ENCODE results near the gene NT5DC3.

GRCh38 chr12:103748875-103749274 is 92.2 kb downstream of the NT5DC3 start:
- TF ChIP-seq CTCF (conservative IDR thresholded peaks at IDR 0.05 in 1 of 2, IDR thresholded peaks at IDR 0.05 in 1 of 2; ENCODE audit: extremely low read depth in 1 of 2, insufficient read depth in 1 of 2, low read depth in 1 of 2, low read length in 2 of 2) (no peak), EZH2 (IDR thresholded peaks at IDR 0.05; ENCODE audit: borderline replicate concordance, low read length) (no peak)

Data from mammary epithelial cell (primary cell).